ENCODE data around the gene RBM18. TPM values are rescaled to one million over a fixed set of nuclear protein-coding genes. Genes with fewer than 3 reads are reported as not detected.

RBM18 gene
- total RNA-seq, 2 donors from 2014 or later = 15.7 to 18.1 TPM

- ATAC-seq (peak; percentile 90), DNase-seq (peak; percentile 39 to 68)
- intact Hi-C loops (cut with DNase I, micrococcal nuclease) = no loop called here
These were observed 50.8 kb downstream of the RBM18 start for GRCh38 chr9:122213589-122214413.

- DNase-seq (no peak), ATAC-seq (no peak)
- intact Hi-C loops (cut with DNase I, micrococcal nuclease) = no loop called here
These were observed 51.5 kb downstream of the RBM18 start for GRCh38 chr9:122213102-122213588.

- no peak for ATAC-seq
- no peak for DNase-seq
- intact Hi-C loops (cut with DNase I, micrococcal nuclease) = no loop called here
These were observed 52.1 kb downstream of the RBM18 start for GRCh38 chr9:122212473-122213004.

- ATAC-seq (no peak), DNase-seq (no peak)
- intact Hi-C loops (cut with DNase I, micrococcal nuclease) = no loop called here
These were observed 55.2 kb downstream of the RBM18 start for GRCh38 chr9:122209451-122209850.

- ATAC-seq (no peak), DNase-seq (no peak)
- intact Hi-C loops (cut with DNase I, micrococcal nuclease) = no loop called here
These were observed 57.5 kb downstream of the RBM18 start for GRCh38 chr9:122207096-122207495.

GRCh38 chr9:122206118-122207046, 58.3 kb downstream of the RBM18 start:
- no peak for DNase-seq
- no peak for ATAC-seq
- intact Hi-C loops (cut with DNase I, micrococcal nuclease) = no loop called here

GRCh38 chr9:122205176-122205575, 59.5 kb downstream of the RBM18 start:
- DNase-seq = no peak
- intact Hi-C loops (cut with DNase I, micrococcal nuclease) = no loop called here

GRCh38 chr9:122204491-122204890, 60.1 kb downstream of the RBM18 start:
- DNase-seq = no peak
- no peak for ATAC-seq
- intact Hi-C loops (cut with DNase I, micrococcal nuclease) = no loop called here

More at GRCh38 chr9:122205176-122205575, 59.5 kb downstream of the RBM18 start:
- ATAC-seq = no peak

GRCh38 chr9:122204055-122204454, 60.6 kb downstream of the RBM18 start:
- ATAC-seq = no peak

GRCh38 chr9:122202111-122202510, 62.5 kb downstream of the RBM18 start:
- intact Hi-C loops (cut with DNase I, micrococcal nuclease) = no loop called here
- peak; percentile 42 for ATAC-seq

More at GRCh38 chr9:122204055-122204454, 60.6 kb downstream of the RBM18 start:
- no peak for DNase-seq
- intact Hi-C loops (cut with DNase I, micrococcal nuclease) = no loop called here

GRCh38 chr9:122201641-122202040, 63.0 kb downstream of the RBM18 start:
- no peak for ATAC-seq
- no peak for DNase-seq
- intact Hi-C loops (cut with DNase I, micrococcal nuclease) = no loop called here

More at GRCh38 chr9:122202111-122202510, 62.5 kb downstream of the RBM18 start:
- no peak for DNase-seq

GRCh38 chr9:122200960-122201595, 63.6 kb downstream of the RBM18 start:
- intact Hi-C loops (cut with DNase I, micrococcal nuclease) = no loop called here
- no peak for ATAC-seq
- DNase-seq = no peak

- ATAC-seq (no peak), DNase-seq (no peak)
- intact Hi-C loops (cut with DNase I, micrococcal nuclease) = no loop called here
These were observed 66.8 kb downstream of the RBM18 start for GRCh38 chr9:122197882-122198281.

- ATAC-seq = peak; percentile 91
- DNase-seq = no peak
- intact Hi-C loops (cut with DNase I, micrococcal nuclease) = no loop called here
These were observed 67.2 kb downstream of the RBM18 start for GRCh38 chr9:122197426-122197825.

GRCh38 chr9:122195875-122196274, 68.8 kb downstream of the RBM18 start:
- intact Hi-C loops (cut with DNase I, micrococcal nuclease) = no loop called here
- ATAC-seq (no peak), DNase-seq (no peak)

- DNase-seq (no peak), ATAC-seq (no peak)
- intact Hi-C loops (cut with DNase I, micrococcal nuclease) = no loop called here
These were observed 71.0 kb downstream of the RBM18 start for GRCh38 chr9:122193651-122194050.

- intact Hi-C loops (cut with DNase I, micrococcal nuclease) = no loop called here
- ATAC-seq (no peak), DNase-seq (no peak)
These were observed 71.6 kb downstream of the RBM18 start for GRCh38 chr9:122192914-122193525.

GRCh38 chr9:122192261-122192875, 72.3 kb downstream of the RBM18 start:
- intact Hi-C loops (cut with DNase I, micrococcal nuclease) = no loop called here
- DNase-seq (no peak), ATAC-seq (no peak)

Measured in left colon (tissue), 2 donors.